HS-27A (cell line): Measurements from ENCODE around the gene RASAL2.
"Not testable (repeated sequence)": the region's sequence is repeated elsewhere in the genome, so short reads cannot be mapped to it uniquely, and the experiment has no call there.

Experiments
- DNase-seq: peaks from one replicate; pipeline ENCODE4 v3.0.0-alpha.2; 2012; ENCODE audit warnings: low read depth, missing footprints

RASAL2 gene

GRCh38 chr1:178071811-178072210 lies 22.1 kb upstream of the RASAL2 start:
- no peak for DNase-seq

GRCh38 chr1:178072326-178072725 lies 21.6 kb upstream of the RASAL2 start:
- DNase-seq: no peak

- no peak for DNase-seq
Measured at GRCh38 chr1:178075333-178075732, 18.6 kb upstream of the RASAL2 start.

- DNase-seq: no peak
Measured at GRCh38 chr1:178076607-178077006, 17.3 kb upstream of the RASAL2 start.

DNA sequence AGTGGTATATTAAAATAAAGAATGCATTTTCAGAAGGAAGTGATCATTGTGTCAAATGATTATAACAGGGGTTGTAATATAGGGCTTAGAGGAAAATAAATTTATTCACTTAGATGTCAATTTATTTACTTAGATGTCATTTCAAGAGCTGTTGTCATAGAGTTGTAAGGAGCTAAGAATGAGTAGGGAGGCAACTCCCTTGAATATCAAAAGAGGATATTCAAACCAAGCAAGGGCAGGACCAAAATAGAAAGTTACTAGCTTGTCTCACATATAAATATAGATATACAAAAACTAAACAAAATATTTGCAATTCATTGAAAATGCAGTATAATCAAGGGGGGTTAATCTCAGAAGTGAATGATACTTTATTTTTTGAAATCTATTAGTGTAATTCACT lies 16.0 kb upstream of the RASAL2 start:
- DNase-seq: no peak

DNA sequence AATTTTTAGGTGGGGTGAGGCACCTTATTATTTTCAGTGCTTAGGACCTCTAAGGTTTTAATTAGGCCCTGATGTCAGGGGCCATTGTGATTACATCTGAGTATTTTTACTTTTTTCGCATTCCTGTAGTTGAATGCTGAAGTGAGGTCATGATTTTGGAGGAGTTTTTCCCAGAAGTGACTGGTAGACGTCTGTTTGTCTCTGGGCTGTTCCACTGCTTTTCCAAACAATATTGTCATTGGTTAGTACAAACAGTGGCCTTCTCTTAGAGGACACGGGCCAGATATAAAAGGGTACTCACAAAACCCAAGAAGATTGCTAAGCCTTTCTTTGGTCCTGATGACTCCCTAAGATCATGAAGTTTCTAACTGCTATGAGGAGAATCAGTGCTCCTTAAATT lies 7.6 kb upstream of the RASAL2 start:
- DNase-seq: no peak

DNA sequence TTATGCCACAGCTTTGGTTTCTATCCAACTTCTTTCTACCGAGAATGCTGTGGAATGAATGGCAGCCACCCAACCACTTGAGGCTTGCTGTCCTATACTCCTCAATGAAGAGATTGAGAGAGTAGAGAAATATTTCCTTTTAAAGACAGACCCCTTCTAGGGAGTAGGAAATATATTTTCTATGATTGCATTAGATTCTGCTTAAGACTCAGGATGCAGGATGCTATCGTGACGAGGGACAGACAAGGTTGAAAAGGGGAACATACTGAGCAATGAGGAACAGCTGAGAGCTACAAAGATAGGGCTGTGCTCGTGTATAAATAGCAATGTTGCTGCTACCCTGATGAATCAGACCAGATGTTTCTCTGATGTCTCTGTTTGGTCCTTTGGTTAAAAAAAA lies 7.1 kb upstream of the RASAL2 start:
- no peak for DNase-seq

GRCh38 chr1:178088651-178089050 lies 5.3 kb upstream of the RASAL2 start:
- no peak for DNase-seq

DNA sequence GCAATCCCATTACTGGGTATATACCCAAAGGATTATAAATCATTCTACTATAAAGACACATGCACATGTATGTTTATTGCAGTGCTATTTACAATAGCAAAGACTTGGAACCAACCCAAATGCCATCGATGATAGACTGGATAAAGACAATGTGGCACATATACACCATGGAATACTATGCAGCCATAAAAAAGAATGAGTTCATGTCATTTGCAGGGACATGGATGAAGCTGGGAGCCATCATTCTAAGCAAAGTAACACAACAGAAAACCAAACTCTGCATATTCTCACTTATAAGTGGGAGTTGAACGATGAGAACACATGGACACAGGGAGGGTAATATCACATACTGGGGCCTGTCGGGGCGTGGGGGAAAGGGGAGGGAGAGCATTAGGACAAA lies 2.5 kb upstream of the RASAL2 start:
- DNase-seq: not testable (repeated sequence)

GRCh38 chr1:178091986-178092745 lies 1.7 kb upstream of the RASAL2 start:
- DNase-seq: no peak

DNA sequence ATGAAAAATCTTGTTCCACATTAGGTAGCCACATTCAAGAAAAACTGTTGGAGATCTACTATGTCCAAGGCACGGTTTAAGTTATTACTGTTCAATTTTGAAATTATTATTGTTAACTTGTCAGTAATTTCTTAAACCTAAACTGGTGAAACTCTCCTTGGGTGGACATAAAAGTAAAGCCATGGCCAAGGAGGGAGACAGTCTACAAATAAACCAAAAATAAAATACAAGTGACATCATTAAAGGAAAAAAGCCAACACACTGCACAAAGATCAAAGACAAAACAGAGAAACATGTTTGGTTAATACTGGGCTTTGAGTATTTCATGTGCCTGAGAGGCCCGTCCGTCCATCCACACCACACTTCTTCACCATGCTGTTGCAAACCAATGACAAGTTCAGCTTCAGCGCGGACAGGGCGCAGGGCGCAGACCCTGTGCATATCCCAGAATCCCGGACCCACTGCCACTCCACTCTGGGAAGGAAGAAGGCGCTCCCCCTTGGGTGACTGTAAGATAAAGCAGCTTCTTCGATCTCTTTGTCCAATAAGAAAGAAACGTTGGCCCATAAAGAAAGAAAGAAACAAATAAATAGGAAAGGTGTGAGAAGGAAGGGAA lies 918 bp upstream of the RASAL2 start:
- DNase-seq: no peak

DNA sequence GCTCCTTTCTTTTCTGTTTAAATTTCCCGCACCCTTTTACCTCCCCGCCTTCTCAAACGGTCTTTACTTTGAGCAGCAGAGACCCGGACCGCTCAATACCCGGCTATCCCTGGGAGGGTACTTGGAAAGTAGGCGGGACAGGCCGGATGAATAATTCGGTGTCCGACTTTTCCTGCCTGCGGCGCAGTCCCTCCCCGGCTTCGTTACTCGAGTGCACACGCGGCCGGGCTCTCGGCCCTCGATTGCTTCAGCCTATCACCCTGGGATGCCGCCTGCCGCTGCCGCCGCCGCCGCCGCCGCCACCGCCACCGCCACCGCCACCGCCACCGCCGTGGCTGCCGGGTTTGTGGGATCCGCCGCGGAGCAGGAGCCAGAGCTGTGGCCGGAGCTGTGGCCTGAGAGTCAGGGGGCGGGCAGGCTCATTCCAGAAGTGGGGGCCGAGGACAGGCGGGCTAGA lies 382 bp upstream of the RASAL2 start:
- no peak for DNase-seq

- no peak for DNase-seq
Measured at GRCh38 chr1:178094739-178095645, 1.1 kb downstream of the RASAL2 start.

- DNase-seq: no peak
Measured at GRCh38 chr1:178096421-178096820, 2.5 kb downstream of the RASAL2 start.

- DNase-seq: no peak
Measured at GRCh38 chr1:178098262-178098661, 4.4 kb downstream of the RASAL2 start.

- no peak for DNase-seq
Measured at GRCh38 chr1:178101266-178101630, 7.3 kb downstream of the RASAL2 start.

DNA sequence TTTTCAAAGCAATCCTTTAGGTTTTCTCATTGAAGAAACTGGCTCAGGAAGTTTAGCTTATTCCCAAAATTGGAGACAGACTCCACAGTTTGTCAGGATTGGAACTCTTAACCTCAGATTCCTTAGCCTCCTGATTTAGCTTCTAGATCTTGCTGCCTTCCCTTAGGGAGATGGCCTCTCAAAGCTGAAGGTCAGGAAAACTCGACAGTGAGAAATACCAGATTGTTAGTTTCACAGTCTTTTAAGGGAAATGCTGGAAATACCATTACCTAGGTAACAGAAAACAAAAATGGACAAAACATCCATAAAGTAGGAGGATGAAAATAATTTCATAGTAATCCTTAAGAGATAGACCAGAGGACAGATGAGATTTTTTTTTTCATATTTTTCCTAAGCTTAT lies 7.8 kb downstream of the RASAL2 start:
- DNase-seq: no peak

DNA sequence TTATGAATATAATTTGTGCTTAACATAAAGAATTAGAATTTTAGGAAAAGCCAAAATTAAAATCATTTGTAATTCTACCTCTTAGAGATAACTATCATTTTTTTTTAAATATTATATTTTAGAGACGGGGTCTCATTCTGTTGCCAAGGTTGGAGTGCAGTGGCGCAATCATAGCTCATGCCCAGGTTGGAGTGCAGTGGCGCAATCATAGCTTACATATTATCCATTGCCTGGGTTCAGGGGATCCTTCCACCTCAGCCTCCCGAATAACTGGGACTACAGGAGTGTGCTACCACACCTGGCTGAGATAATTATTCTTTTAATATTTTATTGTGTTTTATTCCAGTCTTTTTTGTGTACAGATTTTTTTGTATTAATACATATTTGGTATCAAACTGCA lies 8.3 kb downstream of the RASAL2 start:
- DNase-seq: no peak

- DNase-seq: no peak
Measured at GRCh38 chr1:178107823-178108222, 13.9 kb downstream of the RASAL2 start.

GRCh38 chr1:178109348-178110143 lies 15.6 kb downstream of the RASAL2 start:
- no peak for DNase-seq

- no peak for DNase-seq
Measured at GRCh38 chr1:178115260-178115659, 21.4 kb downstream of the RASAL2 start.

GRCh38 chr1:178118524-178118923 lies 24.6 kb downstream of the RASAL2 start:
- DNase-seq: no peak
